Non-pigmented ciliary epithelial cell (primary cell): Measurements from ENCODE around the gene TLNRD1.
A peak's percentile ranks its signal among the peaks of the same experiment; 100 is the strongest.

Source experiments
- DNase-seq: peaks from one replicate; pipeline ENCODE4 v3.0.0-alpha.2; 2010; ENCODE audit warnings: low read depth

TLNRD1 gene

GRCh38 chr15:80977627-80978036, 23.1 kb upstream of the TLNRD1 start:
- no peak for DNase-seq

- no peak for DNase-seq
Observed at GRCh38 chr15:80978685-80979329, 21.9 kb upstream of the TLNRD1 start.

- DNase-seq = no peak
Observed at GRCh38 chr15:80979538-80980200, 21.1 kb upstream of the TLNRD1 start.

- DNase-seq = no peak
Observed at GRCh38 chr15:80982205-80982604, 18.5 kb upstream of the TLNRD1 start.

GRCh38 chr15:80982839-80983238, 17.9 kb upstream of the TLNRD1 start:
- DNase-seq = no peak

- no peak for DNase-seq
Observed at GRCh38 chr15:80984856-80985255, 15.9 kb upstream of the TLNRD1 start.

- no peak for DNase-seq
Observed at GRCh38 chr15:80985981-80986380, 14.7 kb upstream of the TLNRD1 start.

GRCh38 chr15:80986487-80986886, 14.2 kb upstream of the TLNRD1 start:
- DNase-seq = no peak

GRCh38 chr15:80988148-80988796, 12.5 kb upstream of the TLNRD1 start:
- DNase-seq = no peak

- no peak for DNase-seq
Observed at GRCh38 chr15:80989081-80989517, 11.6 kb upstream of the TLNRD1 start.

GRCh38 chr15:80989518-80990478, 10.9 kb upstream of the TLNRD1 start, which contains the start of gene MESD:
TSS of gene MESD (minus strand) at chr15:80989819. CDS start at chr15:80989791, 28 bp downstream.
- peak; percentile 70 for DNase-seq

- DNase-seq = no peak
Observed at GRCh38 chr15:80990955-80991354, 9.8 kb upstream of the TLNRD1 start.

GRCh38 chr15:80991421-80991820, 9.3 kb upstream of the TLNRD1 start:
- DNase-seq = no peak

GRCh38 chr15:80992006-80992405, 8.7 kb upstream of the TLNRD1 start:
- no peak for DNase-seq

- DNase-seq = no peak
Observed at GRCh38 chr15:80992441-80992840, 8.3 kb upstream of the TLNRD1 start.

- DNase-seq = no peak
Observed at GRCh38 chr15:80996247-80996646, 4.5 kb upstream of the TLNRD1 start.

- no peak for DNase-seq
Observed at GRCh38 chr15:80997692-80998091, 3.0 kb upstream of the TLNRD1 start.

- DNase-seq = no peak
Observed at GRCh38 chr15:80998251-80998650, 2.5 kb upstream of the TLNRD1 start.

GRCh38 chr15:80999623-81000036, 1.1 kb upstream of the TLNRD1 start:
- no peak for DNase-seq

GRCh38 chr15:81000144-81000623, 539 bp upstream of the TLNRD1 start:
- DNase-seq = no peak

- no peak for DNase-seq
Observed at GRCh38 chr15:81001152-81002008, 657 bp downstream of the TLNRD1 start.
